GM19099 (cell line): ENCODE results near the gene PRR33.

ENCODE experiments used
- POLR2A ChIP-seq: IDR thresholded peaks from 3 replicates; pipeline ENCODE4 v1.6.1; 2011; ENCODE audit warnings: low read depth; ENCODE audit not compliant: insufficient read length; ENCODE audit errors: extremely low read depth

Gene PRR33

DNA sequence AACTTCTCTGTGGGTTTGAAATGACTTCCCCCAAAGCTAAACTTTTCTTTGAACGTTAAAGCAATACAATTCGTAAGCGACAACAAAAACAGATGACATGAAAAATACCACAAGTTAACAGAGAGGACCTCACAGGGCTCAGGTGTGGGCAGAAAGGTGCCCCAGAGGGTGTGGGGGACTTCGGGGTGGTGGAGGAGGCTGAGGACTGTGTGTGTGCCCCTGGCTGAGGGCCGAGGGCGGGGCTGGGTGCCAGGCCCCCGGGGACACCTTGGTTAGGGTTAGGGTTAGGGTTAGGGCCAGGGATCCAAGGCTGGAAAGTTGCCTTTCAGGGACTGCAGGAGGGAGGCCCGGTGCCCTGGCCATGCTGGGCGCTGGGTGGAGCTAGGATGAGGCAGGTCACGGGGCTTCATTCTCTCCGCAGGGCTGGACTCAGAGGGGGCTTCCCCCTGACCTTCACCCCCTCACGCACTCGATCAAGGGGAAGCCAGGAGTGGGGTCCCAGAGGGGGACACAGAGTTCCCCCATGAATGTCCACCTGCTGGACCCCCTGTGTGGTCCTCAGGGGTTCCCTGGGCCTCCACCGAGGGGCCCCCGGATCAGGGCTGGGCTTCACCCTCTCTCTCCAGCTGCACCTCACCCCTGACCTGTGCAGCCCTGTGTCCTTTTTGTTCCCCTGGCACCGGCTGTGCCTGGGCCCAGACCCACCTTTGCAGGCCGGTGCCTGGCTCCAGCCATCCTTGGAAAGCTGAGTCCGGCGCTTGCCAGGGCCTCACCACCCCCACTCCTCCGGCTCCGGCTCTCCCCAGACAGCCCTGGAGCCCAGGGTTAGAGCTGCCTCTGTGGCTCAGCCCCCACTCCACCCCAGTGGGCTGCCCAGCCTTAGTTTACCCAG, 45.9 kb downstream of the PRR33 start:
- TF ChIP-seq POLR2A = no peak

DNA sequence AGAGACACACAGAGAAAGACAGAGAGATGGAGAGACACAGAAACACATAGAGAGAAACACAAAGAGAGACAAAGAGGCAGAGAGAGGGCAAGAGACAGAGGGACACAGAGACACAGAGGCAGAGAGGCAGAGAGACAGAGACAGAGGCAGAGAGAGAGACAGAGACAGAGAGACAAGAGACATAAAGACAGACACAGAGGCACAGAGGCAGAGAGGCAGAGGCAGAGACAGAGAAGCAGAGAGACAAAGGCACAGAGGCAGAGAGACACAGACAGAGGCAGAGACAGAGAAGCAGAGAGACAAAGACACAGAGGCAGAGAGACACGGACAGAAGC, 46.6 kb downstream of the PRR33 start:
- no peak for TF ChIP-seq POLR2A

DNA sequence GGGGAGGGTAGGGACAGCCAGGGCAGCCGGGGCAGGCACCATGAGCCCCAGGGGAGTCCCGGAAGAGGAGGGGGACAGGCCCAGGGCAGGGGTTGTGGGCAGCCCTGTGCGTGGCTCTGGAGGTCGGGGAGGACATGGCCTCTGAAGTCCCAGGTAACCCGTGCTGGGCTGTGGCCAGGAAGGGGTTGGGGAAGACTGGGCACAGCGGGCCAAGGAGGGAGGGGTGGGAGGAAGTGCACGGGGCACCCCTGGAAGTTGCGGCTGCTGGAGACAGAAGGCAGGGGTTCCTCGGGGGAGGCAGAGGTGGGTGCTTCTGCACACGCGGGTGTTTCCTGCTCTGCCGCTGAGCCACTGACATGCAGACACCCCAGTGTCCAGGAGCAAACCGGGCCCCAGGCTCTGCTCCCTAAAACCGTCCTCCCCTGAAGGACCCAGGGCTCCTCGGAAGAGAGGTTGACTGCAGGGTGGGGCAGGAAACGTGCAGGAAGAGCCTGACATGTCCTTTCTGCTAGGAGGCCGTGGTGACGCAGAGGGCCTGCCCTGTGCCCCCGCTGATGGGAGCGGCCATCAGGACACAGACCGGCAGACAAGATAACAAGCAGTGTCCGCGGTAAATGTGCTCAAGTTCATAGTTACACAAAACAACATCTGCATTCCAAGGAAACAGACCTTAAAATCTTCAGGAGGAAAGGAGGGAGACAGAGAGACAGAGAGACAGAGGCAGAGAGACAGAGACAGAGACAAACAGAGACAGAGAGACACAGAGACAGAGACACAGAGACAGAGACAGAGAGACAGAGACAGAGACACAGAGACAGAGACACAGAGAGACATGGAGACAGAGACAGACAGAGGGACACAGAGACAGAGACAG, 47.2 kb downstream of the PRR33 start:
- no peak for TF ChIP-seq POLR2A

DNA sequence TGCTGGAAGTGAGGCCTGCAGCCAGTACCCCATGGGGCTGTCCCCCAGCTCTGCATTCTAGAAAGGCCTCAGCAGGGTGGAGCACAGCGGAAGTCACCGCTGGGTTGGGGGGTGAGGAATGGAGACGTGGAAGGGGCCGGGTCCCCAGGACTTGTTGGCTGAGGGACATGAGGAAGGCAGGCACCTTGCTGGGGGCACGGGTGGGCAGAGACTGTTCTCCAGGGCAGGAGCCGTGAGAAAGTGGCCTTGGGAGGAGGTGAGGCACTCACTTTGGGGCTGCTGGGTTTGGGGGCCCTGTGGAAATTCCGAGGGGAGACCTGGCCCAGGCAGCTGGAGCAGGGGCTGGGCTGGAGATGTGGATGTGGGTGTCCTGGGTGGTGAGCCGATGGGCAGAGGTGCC, 47.9 kb downstream of the PRR33 start:
- no peak for TF ChIP-seq POLR2A

DNA sequence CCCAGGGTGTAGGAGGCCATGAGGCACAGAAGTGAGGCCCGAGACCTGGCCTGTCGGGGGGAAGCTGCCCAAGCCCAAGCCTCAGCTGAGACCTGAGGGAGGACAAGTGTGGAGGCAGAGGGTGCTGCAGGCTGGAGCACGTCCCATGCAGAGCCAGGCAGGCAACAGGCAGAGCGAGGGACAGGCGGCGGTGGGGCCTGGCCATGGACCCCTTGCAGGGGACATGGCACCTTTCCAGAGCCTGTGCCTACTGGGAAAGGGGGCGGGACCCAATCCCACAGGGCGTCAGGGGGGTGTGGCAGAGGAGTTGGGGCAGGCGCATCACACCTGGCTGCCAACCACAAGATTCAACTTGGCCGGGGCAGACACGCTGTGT, 48.6 kb downstream of the PRR33 start:
- no peak for TF ChIP-seq POLR2A

DNA sequence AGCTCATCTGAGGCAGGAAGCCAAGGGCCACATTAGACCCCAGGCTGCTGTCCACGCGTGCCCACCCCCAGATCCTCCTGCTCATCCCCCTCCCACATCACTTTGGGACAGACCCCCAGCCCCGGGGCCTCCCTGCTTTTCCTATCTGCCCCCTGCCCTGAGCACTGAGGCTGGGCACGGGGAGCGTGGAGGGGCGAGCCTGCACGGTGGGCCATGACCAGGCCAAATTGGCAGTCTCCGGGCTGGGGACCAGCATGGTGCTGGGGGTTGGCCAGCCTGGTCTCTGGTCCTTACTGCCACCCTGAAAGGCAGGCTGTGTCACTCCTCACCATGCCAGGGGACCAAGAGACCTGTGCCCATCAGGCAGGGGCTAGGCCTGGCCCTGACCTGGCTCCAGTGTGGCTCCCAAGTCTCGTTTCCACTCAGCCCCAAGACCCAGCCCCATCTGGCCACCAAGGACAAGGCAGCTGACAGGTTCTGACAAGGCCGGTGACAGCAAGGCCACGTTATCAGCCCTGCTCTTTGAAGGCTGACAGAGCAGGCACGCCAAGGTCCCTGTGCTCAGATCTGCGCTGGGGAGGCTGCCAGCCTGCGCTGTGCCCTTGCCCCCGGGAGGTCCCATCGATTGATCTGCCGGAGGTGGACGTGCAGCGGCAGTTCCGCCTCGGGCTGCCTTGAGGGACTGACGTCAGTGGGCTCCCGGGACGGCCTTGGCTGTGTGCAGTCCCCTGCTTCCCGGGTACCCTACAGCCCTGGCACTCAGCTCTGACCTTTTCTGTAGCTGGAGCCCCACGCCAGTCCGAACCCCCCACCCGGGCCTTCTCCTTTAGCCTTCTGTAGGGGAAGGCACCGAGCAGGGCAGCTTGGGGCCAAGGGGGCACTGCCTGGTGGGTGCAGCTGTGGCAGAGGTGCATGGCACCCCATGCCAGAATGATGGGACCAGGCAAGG, 49.3 kb downstream of the PRR33 start:
- no peak for TF ChIP-seq POLR2A

DNA sequence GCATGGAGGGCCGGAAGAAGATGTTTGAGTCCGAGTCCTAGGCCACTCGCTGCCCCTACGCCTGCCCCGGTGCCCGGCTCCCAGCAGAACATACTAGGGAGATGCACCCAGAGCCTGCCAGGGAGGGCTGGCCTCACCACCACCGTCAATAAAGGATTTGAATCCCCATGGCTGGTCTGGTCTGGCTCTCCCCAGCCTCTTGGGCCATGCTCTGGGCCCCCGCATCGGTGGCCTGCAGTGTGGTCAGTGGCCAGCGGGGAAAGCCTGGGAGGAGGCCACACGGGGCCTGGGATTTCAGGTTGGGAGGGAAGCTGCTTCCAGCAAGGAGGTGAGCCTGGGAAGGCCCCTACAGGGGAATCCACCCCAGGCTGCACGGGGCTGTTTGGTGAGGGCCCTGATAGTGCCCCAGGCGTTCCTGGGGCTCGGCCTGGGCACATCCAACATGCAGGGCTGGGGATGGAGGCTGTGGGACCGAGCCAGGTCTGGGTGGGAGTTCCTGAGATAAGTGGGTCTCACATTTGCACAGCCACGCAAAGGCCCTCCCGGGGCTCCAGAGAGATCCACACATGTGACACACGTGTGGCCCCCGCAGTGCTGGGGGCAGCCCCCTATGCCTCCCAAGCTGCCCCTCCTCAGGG, 50.1 kb downstream of the PRR33 start:
- no peak for TF ChIP-seq POLR2A

DNA sequence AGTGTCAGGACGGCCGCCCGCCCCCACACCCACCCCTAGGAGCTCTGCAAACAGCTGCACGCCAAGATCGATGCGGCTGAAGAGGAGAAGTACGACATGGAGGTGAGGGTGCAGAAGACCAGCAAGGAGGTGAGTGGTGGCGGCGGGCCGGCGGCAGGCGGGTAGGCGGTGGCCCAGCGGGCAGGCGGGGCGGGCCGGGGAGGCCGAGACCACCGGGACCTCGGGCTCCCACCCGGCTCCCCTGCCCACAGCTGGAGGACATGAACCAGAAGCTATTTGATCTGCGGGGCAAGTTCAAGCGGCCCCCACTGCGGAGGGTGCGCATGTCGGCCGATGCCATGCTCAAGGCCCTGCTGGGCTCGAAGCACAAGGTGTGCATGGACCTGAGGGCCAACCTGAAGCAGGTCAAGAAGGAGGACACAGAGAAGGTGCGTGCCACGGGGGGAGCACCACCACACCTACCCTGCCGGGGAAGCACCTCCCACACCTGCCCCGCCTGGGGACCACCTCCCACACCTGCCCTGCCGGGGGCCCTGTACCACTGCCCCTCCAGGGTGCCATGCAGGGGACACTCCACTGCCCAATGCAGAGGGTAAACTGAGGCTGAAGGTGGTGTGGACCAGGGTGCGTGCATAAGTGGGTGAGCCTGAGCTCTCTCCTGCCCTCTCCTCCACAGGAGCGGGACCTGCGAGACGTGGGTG, 50.8 kb downstream of the PRR33 start:
- TF ChIP-seq POLR2A = no peak

DNA sequence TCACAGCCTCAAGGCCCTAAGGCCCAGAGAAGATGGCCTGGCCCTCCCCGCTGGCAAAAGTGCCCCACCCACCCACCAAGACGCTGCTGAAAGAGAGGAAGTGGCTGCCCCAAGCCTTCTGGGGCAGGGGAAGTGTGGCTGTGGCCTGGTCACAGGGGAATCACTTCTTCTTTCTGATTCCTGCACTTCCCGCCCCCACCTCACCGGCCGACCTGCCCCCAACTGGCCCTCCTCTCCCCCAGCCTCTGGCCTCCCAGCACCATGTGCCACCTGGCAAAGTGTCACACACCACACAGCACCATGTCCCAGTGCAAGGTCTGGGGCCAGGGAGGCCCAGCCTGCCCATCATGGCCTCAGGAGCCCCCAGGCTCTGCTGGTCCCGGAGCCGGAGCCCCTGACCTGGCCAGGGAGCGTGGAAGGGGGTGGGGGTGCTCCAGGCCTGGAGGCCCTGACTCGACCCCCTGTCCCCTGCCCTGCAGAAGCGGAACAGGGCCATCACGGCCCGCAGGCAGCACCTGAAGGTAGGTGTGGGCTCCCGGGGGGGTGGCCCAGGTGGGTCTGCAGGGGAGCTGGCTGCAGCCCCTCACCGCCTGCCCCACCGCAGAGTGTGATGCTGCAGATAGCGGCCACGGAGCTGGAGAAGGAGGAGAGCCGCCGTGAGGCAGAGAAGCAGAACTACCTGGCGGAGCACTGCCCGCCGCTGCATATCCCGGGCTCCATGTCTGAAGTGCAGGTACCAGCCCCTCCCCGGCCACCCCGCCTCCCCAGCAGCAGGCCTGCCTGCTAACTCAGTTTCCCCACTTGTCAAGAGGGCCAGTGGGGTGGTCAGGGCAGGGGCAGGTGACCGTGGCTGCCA, 51.5 kb downstream of the PRR33 start:
- TF ChIP-seq POLR2A = no peak

DNA sequence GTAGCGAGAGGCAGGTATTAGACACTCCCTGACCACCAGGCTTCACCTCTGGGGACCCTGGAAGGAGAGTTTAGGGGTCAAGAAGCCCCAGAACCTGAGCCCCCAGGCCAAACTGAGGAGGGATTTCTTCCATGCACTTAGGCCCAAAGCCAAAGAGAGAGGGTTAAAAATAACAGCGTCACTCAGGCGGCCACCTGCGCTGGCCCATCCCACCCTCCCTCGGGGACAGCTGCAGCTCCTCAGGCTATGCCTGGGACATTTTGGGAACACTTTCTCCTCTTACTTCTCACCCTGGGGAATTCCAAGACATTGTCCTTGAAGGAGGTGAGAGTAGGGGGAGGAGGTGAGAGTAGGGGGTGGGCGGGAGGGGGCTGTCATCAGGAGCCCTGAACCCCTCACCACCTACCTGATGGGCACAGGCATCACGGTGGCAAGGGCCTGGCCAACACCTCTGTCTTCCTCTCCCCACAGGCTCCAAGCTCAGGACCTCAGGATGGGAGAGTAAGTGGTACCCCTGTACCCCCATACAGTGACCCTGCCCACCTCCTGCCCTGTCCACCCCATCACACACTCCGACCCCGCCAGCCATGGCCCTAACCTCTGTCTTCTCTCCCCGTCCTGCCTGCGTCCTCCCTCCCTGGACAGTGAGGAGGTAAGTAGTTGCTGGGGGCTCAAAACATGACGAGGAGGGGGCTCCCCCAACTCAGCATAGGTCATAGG, 52.3 kb downstream of the PRR33 start:
- TF ChIP-seq POLR2A = no peak

DNA sequence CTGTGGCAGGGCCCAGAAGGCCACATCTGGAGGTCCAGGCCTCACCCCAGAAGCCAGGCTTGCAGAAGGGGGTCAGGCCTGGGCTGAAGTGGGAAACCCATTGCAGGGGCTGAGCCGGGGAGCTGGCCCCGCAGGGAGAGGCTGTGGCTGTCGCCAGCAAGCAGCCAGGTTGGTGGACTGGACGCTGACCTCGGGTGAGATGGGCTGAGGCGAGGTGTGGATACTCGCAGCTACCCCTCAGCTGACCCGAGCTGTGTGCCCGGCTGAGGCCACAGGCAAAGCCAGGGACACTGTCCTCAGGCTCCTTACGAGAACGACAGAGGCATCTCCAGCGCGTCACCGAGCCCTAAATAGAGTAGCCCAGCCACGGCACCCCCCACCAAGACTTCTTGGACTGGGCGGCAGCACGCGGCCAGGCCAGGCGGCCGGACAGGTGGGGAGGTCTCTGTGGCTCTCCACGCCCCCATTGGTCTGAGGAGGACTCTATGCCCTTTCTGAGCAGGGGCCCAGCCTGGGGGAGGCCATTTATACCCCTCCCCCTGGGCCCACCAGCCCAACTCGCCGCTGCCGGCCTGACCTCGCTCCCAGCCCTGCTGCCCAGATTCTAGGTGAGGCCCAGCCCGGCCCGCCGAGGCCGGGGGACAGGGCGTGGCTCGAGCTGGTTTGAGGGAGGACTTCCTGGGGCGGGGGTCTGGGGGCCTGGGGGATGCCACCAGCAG, 53.1 kb downstream of the PRR33 start, which contains the start of gene TNNI2:
Gene TNNI2, plus strand, starts transcription at position 556 of the 719 bp plus-strand sequence. CDS start 716 bp downstream, outside the sequence.
- no peak for TF ChIP-seq POLR2A
